ENCODE data around the gene CALHM3.
A peak's percentile ranks its signal among the peaks of the same experiment; 100 is the strongest.

CALHM3 gene

GRCh38 chr10:103502849-103503660 lies 24.0 kb upstream of the CALHM3 start:
- H3K9me3 ChIP-seq (ENCODE audit: control insufficient read depth, low read length): no peaks in the 10 kb centered on the region
- H3K27me3 ChIP-seq (replicated peaks; ENCODE audit: control insufficient read depth, insufficient read depth, low read length, poor library complexity, severe bottlenecking): no peaks in the 10 kb centered on the region
- no peak for DNase-seq
- H3K4me1 ChIP-seq (ENCODE audit: control insufficient read depth, insufficient read depth, low read length, poor library complexity, severe bottlenecking): peaks cover 4% of the 10 kb centered on the region
- no peaks in the 10 kb centered on the region for H3K36me3 ChIP-seq (ENCODE audit: control insufficient read depth, insufficient read depth, low read length)
- H3K27ac ChIP-seq (ENCODE audit: insufficient read depth, low read length, poor library complexity, severe bottlenecking): no peak overlapping the region
- no peak overlapping the region for H3K4me3 ChIP-seq (ENCODE audit: insufficient read depth, low read depth, low read length, poor library complexity, severe bottlenecking)

DNA sequence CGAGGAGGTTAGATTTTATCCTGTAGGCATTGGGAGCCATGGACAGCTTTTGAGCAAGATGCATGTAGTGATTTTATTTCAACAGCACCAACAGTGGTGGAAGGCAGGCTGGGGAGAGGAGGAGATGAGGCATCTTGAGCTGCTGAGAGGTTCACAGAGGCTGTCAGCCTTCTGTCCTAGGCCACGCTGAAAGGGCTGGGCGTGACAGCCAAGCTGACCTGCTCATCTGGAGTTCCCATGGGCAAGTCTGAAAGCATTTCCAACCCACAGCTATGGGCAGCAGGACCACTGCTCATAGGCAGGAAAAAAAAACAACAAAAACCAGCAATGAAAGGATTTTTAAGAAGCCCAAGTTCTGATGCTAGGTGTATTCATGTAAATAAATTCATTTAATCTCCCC lies 22.1 kb upstream of the CALHM3 start:
- H3K36me3 ChIP-seq (ENCODE audit: control insufficient read depth, insufficient read depth, low read length): no peaks in the 10 kb centered on the region

DNA sequence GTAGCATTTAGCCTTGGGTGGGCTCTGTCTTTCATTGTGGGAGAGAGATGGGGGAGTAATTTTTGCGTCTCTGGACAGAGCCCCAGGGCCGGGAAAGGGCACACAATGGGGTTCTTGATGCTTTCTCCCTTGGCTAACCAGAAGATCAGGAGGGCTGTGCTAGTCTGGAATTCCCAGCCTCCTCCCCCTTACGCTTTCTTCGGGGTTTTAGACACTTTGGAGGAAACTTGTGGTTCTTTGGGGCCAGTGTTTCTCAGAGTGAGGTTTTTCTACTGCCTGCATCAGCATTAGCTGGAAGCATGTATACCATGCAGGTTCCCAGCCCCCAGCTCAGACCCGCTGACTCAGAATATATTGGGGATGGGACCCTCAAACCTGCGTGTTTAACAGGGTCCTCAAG lies 21.4 kb upstream of the CALHM3 start:
- no peak for DNase-seq
- Histone ChIP-seq H3K36me3 (ENCODE audit: control insufficient read depth, insufficient read depth, low read length) (no peaks in the 10 kb centered on the region), H3K27me3 (replicated peaks; ENCODE audit: control insufficient read depth, insufficient read depth, low read length, poor library complexity, severe bottlenecking) (no peaks in the 10 kb centered on the region), H3K4me1 (ENCODE audit: control insufficient read depth, insufficient read depth, low read length, poor library complexity, severe bottlenecking) (peaks cover 4% of the 10 kb centered on the region), H3K4me3 (ENCODE audit: insufficient read depth, low read depth, low read length, poor library complexity, severe bottlenecking) (no peak overlapping the region), H3K9me3 (ENCODE audit: control insufficient read depth, low read length) (no peaks in the 10 kb centered on the region), H3K27ac (ENCODE audit: insufficient read depth, low read length, poor library complexity, severe bottlenecking) (no peak overlapping the region)

More for the DNA sequence above, 22.1 kb upstream of the CALHM3 start:
- no peak overlapping the region for H3K27ac ChIP-seq (ENCODE audit: insufficient read depth, low read length, poor library complexity, severe bottlenecking)
- DNase-seq: no peak
- H3K4me3 ChIP-seq (ENCODE audit: insufficient read depth, low read depth, low read length, poor library complexity, severe bottlenecking): no peak overlapping the region
- no peaks in the 10 kb centered on the region for H3K27me3 ChIP-seq (replicated peaks; ENCODE audit: control insufficient read depth, insufficient read depth, low read length, poor library complexity, severe bottlenecking)
- H3K9me3 ChIP-seq (ENCODE audit: control insufficient read depth, low read length): no peaks in the 10 kb centered on the region
- H3K4me1 ChIP-seq (ENCODE audit: control insufficient read depth, insufficient read depth, low read length, poor library complexity, severe bottlenecking): peaks cover 4% of the 10 kb centered on the region

DNA sequence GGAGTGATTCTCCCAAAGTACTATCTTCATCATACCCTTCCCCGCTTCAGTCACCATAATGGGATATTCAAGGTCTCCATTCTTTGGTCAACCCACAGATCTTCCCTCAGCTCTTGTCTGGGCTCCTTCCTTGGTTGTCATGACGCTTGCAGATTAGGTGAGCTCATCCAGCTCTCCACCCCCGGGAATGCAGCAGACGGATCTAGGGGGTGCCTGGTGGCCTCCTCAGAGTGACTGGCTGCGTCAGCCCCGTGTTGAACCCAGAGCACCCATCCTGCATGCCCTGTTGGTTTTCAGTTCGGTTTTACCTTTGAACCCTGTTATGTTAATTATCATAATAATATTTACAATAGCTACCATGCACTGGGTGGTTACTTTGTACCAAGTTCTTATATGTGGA lies 20.8 kb upstream of the CALHM3 start:
- DNase-seq: no peak

DNA sequence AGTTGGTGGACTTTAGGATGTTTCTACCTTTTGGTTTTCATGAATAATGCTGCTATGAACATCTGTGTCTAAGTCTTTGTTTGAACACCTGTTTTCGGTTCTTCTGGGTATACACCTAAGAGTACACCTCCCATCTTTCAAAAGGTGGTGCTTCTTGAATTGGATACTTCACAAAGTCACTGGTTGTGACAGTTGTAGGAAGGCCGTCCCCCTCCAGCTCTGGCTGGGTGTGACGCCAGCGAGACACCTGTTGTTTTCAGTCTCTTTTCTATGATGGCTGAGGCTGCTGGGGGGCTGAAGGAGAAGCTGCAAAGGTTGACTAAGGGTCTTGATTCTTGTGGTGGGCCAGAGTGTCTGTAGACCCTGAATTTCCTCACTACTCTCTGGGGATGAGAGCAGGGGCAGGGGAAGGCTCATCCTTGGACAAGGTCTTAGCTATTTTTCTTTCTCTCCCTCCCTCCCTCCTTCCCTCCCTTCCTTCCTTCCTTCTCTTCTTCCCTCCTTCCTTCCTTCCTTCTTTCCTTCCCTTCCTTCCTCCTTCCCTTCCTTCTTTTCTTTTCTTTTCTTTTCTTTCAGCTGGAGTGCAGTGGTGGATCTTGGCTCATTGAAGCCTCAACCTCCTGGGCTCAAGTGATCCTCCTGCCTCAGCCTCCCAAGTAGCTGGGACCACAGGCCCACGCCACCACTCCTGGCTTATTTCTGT lies 20.0 kb upstream of the CALHM3 start:
- no peak overlapping the region for H3K27ac ChIP-seq (ENCODE audit: insufficient read depth, low read length, poor library complexity, severe bottlenecking)
- no peak for DNase-seq
- H3K27me3 ChIP-seq (replicated peaks; ENCODE audit: control insufficient read depth, insufficient read depth, low read length, poor library complexity, severe bottlenecking): peaks cover 10% of the 10 kb centered on the region
- H3K36me3 ChIP-seq (ENCODE audit: control insufficient read depth, insufficient read depth, low read length): no peaks in the 10 kb centered on the region
- H3K9me3 ChIP-seq (ENCODE audit: control insufficient read depth, low read length): no peaks in the 10 kb centered on the region
- no peak overlapping the region for H3K4me3 ChIP-seq (ENCODE audit: insufficient read depth, low read depth, low read length, poor library complexity, severe bottlenecking)
- peaks cover 5% of the 10 kb centered on the region for H3K4me1 ChIP-seq (ENCODE audit: control insufficient read depth, insufficient read depth, low read length, poor library complexity, severe bottlenecking)

More for the DNA sequence above, 20.8 kb upstream of the CALHM3 start:
- Histone ChIP-seq H3K4me1 (ENCODE audit: control insufficient read depth, insufficient read depth, low read length, poor library complexity, severe bottlenecking) (peaks cover 4% of the 10 kb centered on the region), H3K4me3 (ENCODE audit: insufficient read depth, low read depth, low read length, poor library complexity, severe bottlenecking) (no peak overlapping the region), H3K27ac (ENCODE audit: insufficient read depth, low read length, poor library complexity, severe bottlenecking) (no peak overlapping the region), H3K27me3 (replicated peaks; ENCODE audit: control insufficient read depth, insufficient read depth, low read length, poor library complexity, severe bottlenecking) (peaks cover 2% of the 10 kb centered on the region), H3K9me3 (ENCODE audit: control insufficient read depth, low read length) (no peaks in the 10 kb centered on the region), H3K36me3 (ENCODE audit: control insufficient read depth, insufficient read depth, low read length) (no peaks in the 10 kb centered on the region)

GRCh38 chr10:103497161-103497915 lies 18.3 kb upstream of the CALHM3 start:
- H3K4me1 ChIP-seq (ENCODE audit: control insufficient read depth, insufficient read depth, low read length, poor library complexity, severe bottlenecking): peaks cover 9% of the 10 kb centered on the region
- H3K4me3 ChIP-seq (ENCODE audit: insufficient read depth, low read depth, low read length, poor library complexity, severe bottlenecking): no peak overlapping the region
- H3K27me3 ChIP-seq (replicated peaks; ENCODE audit: control insufficient read depth, insufficient read depth, low read length, poor library complexity, severe bottlenecking): peaks cover 12% of the 10 kb centered on the region
- H3K9me3 ChIP-seq (ENCODE audit: control insufficient read depth, low read length): no peaks in the 10 kb centered on the region
- no peak overlapping the region for H3K27ac ChIP-seq (ENCODE audit: insufficient read depth, low read length, poor library complexity, severe bottlenecking)
- no peaks in the 10 kb centered on the region for H3K36me3 ChIP-seq (ENCODE audit: control insufficient read depth, insufficient read depth, low read length)
- DNase-seq: no peak

DNA sequence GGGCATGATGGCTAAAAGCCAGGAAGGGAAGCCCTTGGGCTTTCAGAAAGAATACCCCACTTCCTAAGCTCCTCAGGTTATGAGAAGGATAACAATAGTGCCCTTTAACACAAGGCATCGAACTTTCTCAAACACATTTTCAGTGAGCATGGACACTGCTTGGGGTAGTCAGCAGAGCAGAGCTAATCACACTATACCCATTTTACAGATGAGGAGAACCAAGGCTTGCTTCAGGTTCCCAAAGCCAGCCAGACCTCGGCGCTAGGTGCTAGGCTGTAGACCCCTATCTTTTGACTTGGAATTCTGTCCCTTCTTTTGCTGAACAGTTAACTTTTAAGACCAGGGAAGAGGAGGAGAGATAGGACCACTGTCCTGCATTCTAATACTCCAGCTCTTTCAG lies 16.3 kb upstream of the CALHM3 start:
- H3K27ac ChIP-seq (ENCODE audit: insufficient read depth, low read length, poor library complexity, severe bottlenecking): no peak overlapping the region
- no peak for DNase-seq
- peaks cover 12% of the 10 kb centered on the region for H3K27me3 ChIP-seq (replicated peaks; ENCODE audit: control insufficient read depth, insufficient read depth, low read length, poor library complexity, severe bottlenecking)
- no peaks in the 10 kb centered on the region for H3K9me3 ChIP-seq (ENCODE audit: control insufficient read depth, low read length)
- no peak overlapping the region for H3K4me3 ChIP-seq (ENCODE audit: insufficient read depth, low read depth, low read length, poor library complexity, severe bottlenecking)
- no peaks in the 10 kb centered on the region for H3K36me3 ChIP-seq (ENCODE audit: control insufficient read depth, insufficient read depth, low read length)
- H3K4me1 ChIP-seq (ENCODE audit: control insufficient read depth, insufficient read depth, low read length, poor library complexity, severe bottlenecking): peaks cover 15% of the 10 kb centered on the region

DNA sequence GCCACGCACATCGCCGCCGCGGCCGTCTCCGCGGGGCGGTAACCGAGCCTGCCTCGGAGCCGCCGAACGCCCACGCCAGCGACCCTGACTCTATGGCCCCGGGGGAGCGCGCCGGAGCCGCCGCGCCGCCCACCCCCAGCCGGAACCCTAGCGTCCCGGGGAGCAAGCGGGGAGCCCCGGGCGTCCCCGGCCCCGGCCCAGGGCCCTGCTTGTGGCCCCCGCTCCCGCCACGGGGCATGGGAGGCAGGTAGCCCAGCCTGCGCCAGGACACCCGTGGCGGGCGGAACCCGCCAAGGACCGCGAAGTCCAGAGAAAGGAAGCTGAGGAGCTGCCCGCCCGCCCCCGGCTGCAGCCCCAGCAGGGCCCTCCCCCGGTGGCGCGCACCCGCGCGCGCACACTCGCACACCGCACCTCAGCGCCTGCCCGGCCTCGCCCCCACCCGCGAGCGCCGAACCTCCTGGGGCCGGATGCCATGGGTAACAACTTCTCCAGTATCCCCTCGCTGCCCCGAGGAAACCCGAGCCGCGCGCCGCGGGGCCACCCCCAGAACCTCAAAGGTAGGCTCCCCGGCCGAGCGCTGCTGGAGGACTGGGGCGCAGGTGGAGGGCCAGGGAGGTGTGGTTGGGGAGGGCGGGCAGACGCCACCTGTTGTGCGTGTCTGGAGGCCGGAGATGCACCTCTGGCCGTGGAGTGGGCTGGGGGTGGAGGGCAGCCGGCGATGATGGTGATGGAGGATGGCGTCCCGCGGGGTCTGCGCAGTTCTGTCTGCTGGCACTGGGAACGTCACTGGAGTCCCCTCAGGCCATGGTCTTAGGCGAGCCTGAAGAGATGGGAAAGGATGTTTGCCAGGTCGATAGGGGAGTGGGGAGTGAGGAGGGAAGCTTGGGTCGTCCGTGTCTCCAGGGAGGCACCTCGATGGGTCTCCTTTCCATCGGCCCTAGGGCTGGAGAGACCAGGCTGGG lies 15.2 kb upstream of the CALHM3 start:
- no peak overlapping the region for H3K27ac ChIP-seq (ENCODE audit: insufficient read depth, low read length, poor library complexity, severe bottlenecking)
- H3K4me3 ChIP-seq (ENCODE audit: insufficient read depth, low read depth, low read length, poor library complexity, severe bottlenecking): peak overlapping the region; percentile 54
- no peak for DNase-seq
- no peaks in the 10 kb centered on the region for H3K36me3 ChIP-seq (ENCODE audit: control insufficient read depth, insufficient read depth, low read length)
- H3K4me1 ChIP-seq (ENCODE audit: control insufficient read depth, insufficient read depth, low read length, poor library complexity, severe bottlenecking): peaks cover 15% of the 10 kb centered on the region
- peaks cover 12% of the 10 kb centered on the region for H3K27me3 ChIP-seq (replicated peaks; ENCODE audit: control insufficient read depth, insufficient read depth, low read length, poor library complexity, severe bottlenecking)
- H3K9me3 ChIP-seq (ENCODE audit: control insufficient read depth, low read length): no peaks in the 10 kb centered on the region

DNA sequence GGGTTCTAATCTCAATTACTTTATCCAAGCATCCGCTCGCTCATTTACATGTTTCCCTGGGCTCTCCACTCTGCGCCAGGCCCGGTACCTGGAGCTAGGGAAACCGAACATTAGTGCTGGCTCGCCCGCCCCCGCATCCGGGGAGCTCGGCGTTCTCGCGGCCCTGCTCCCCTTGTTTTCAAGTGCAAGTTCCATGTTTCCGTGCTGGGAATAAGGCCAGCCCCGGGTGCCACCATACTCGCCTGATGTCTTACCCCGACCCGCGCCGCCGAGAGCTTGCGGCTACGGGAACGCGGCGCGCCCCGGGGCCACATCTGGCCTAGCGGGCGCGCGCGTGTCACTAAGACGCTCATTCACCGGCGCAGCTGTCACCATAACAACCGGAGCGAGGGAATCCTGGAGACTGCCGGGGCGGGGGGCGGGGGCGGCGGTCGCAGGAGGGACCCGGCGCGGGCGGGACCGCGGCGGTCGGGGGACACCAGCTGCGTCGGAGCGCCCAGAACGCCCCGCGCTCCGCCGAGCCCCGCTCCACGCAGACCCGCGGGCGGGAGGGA lies 14.4 kb upstream of the CALHM3 start, which contains the start of gene NEURL1:
Gene NEURL1, plus strand, starts transcription at position 344 of the 554 bp plus-strand sequence. CDS start 683 bp downstream, outside the sequence.
- Histone ChIP-seq H3K9me3 (ENCODE audit: control insufficient read depth, low read length) (no peaks in the 10 kb centered on the region), H3K4me1 (ENCODE audit: control insufficient read depth, insufficient read depth, low read length, poor library complexity, severe bottlenecking) (peaks cover 15% of the 10 kb centered on the region), H3K27ac (ENCODE audit: insufficient read depth, low read length, poor library complexity, severe bottlenecking) (no peak within 1 kb of the TSS), H3K36me3 (ENCODE audit: control insufficient read depth, insufficient read depth, low read length) (no peaks in the 10 kb centered on the region), H3K27me3 (replicated peaks; ENCODE audit: control insufficient read depth, insufficient read depth, low read length, poor library complexity, severe bottlenecking) (peaks cover 12% of the 10 kb centered on the region), H3K4me3 (ENCODE audit: insufficient read depth, low read depth, low read length, poor library complexity, severe bottlenecking) (peak within 1 kb of the TSS; percentile 54)
- no peak for DNase-seq
